ENCODE measurements around the gene CNTLN. TPM values are rescaled to one million over a fixed set of nuclear protein-coding genes. Genes with fewer than 3 reads are reported as not detected.
"Not testable (repeated sequence)": the region's sequence is repeated elsewhere in the genome, so short reads cannot be mapped to it uniquely, and the experiment has no call there.

The CNTLN gene
- total RNA-seq, 3 donors from 2014 or later = 13.6 to 19.7 (median 14.6) TPM

DNA sequence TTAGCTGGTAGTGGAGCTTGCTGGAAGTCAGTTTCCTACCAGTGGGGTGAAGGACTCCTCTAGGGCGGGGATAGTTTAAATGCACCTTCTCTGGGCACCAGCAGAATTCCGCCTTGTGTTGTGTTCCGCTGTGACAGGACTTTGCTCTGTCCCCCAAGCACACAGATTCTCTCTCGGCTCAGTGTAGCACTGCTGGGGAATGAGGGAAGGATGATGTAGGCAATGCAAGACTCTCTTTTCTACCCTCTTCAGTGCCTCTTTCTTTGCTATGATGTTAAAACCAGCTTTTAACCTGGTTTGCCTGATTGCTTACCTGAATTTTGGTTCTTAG is 288.8 kb downstream of the CNTLN start:
- Histone ChIP-seq H3K27me3 (no peaks in the 10 kb centered on the region), H3K4me3 (no peak overlapping the region), H3K36me3 (no peaks in the 10 kb centered on the region), H3K9me3 (no peaks in the 10 kb centered on the region), H3K4me1 (no peaks in the 10 kb centered on the region), H3K27ac (no peak overlapping the region)
- DNase-seq (ENCODE audit: low spot score in 2 of 2) = no peak
- intact Hi-C loops (cut with DNase I; ENCODE audit: low total_unique reads) = no loop called here
- TF ChIP-seq, protein P1, sequence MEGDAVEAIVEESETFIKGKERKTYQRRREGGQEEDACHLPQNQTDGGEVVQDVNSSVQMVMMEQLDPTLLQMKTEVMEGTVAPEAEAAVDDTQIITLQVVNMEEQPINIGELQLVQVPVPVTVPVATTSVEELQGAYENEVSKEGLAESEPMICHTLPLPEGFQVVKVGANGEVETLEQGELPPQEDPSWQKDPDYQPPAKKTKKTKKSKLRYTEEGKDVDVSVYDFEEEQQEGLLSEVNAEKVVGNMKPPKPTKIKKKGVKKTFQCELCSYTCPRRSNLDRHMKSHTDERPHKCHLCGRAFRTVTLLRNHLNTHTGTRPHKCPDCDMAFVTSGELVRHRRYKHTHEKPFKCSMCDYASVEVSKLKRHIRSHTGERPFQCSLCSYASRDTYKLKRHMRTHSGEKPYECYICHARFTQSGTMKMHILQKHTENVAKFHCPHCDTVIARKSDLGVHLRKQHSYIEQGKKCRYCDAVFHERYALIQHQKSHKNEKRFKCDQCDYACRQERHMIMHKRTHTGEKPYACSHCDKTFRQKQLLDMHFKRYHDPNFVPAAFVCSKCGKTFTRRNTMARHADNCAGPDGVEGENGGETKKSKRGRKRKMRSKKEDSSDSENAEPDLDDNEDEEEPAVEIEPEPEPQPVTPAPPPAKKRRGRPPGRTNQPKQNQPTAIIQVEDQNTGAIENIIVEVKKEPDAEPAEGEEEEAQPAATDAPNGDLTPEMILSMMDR (IDR thresholded peaks at IDR 0.05) = no peak
- TF ChIP-seq POLR2AphosphoS5 (IDR thresholded peaks at IDR 0.05) = no peak
- TF ChIP-seq POLR2A (IDR thresholded peaks at IDR 0.05) = no peak

DNA sequence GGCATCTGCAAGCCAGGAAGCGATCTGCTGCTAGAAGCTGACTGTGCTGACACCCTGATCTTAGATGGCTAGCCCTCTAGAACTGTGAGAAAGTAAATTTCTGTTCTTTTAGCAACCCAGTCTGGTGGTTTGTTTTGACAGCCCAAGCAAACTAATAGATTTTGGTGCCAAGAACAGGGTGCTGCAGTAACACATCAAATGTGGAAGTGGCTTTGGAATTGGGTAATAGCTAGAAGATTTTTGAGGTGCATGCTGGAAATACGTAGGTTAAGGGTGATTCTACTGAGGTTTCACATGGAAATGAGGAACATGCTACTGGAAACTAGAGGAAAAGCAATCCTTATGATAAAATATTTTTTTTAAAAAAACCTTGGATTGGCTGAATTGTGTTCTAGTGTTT is 290.5 kb downstream of the CNTLN start:
- intact Hi-C loops (cut with DNase I; ENCODE audit: low total_unique reads) = no loop called here
- no peak for DNase-seq (ENCODE audit: low spot score in 2 of 2)
- no peak overlapping the region for H3K4me3 ChIP-seq
- H3K9me3 ChIP-seq = no peaks in the 10 kb centered on the region
- H3K27me3 ChIP-seq = no peaks in the 10 kb centered on the region
- no peak for TF ChIP-seq POLR2A (IDR thresholded peaks at IDR 0.05)
- no peak for TF ChIP-seq POLR2AphosphoS5 (IDR thresholded peaks at IDR 0.05)
- TF ChIP-seq, protein P1 (IDR thresholded peaks at IDR 0.05) = no peak
- no peak overlapping the region for H3K27ac ChIP-seq
- no peaks in the 10 kb centered on the region for H3K36me3 ChIP-seq
- no peaks in the 10 kb centered on the region for H3K4me1 ChIP-seq

DNA sequence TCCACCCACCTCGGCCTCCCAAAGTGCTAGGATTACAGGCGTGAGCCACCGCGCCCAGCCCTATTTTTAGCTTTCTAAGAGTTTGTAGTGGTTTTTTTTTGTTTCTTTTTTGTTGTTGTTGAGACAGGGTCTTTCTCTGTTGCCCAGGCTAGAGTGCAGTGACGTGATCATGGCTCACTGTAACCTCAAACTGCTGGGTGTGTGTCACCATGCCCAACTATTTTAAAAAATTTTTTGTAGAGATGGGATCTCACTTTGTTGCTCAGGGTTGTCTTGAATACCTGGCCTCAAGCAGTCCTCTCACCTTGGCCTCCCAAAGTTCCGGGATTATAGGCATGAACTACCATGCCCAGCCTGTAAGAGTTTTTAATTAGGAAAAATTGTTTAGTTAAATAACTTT is 298.7 kb downstream of the CNTLN start:
- Histone ChIP-seq H3K36me3 (no peaks in the 10 kb centered on the region), H3K4me3 (no peak overlapping the region), H3K27me3 (no peaks in the 10 kb centered on the region), H3K27ac (no peak overlapping the region), H3K9me3 (peaks cover 6 to 13% of the 10 kb centered on the region in 2 donors), H3K4me1 (no peaks in the 10 kb centered on the region)
- no peak for DNase-seq (ENCODE audit: low spot score in 2 of 2)
- intact Hi-C loops (cut with DNase I; ENCODE audit: low total_unique reads) = no loop called here
- TF ChIP-seq POLR2A (IDR thresholded peaks at IDR 0.05) (no peak), POLR2AphosphoS5 (IDR thresholded peaks at IDR 0.05) (no peak)
- TF ChIP-seq, protein P1 (IDR thresholded peaks at IDR 0.05) = no peak

DNA sequence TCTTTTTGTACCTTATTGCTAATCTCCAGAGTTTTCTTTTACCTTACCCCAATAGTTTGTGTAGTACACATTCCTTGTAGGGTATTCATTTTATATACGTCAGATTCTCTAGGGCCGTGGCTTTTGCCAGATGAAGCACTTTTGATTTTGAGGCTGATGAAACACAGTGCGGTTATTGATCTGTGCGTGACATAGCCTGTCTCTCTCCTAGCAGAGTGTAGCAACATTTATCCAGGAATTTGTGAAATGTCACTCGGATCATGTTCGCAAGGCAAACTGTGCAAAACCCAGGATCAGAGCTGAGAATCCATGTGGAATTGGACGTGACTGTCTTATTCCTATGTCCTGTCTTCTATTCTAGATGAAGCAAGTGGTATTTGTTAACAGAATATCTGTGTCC is 302.0 kb downstream of the CNTLN start:
- Histone ChIP-seq H3K36me3 (no peaks in the 10 kb centered on the region), H3K27ac (no peak overlapping the region), H3K4me1 (no peaks in the 10 kb centered on the region), H3K4me3 (no peak overlapping the region), H3K27me3 (no peaks in the 10 kb centered on the region), H3K9me3 (peaks cover 6 to 16% of the 10 kb centered on the region in 2 donors)
- TF ChIP-seq POLR2AphosphoS5 (IDR thresholded peaks at IDR 0.05) (no peak), POLR2A (IDR thresholded peaks at IDR 0.05) (no peak)
- TF ChIP-seq, protein P1 (IDR thresholded peaks at IDR 0.05) = no peak
- intact Hi-C loops (cut with DNase I; ENCODE audit: low total_unique reads) = no loop called here
- no peak for DNase-seq (ENCODE audit: low spot score in 2 of 2)

DNA sequence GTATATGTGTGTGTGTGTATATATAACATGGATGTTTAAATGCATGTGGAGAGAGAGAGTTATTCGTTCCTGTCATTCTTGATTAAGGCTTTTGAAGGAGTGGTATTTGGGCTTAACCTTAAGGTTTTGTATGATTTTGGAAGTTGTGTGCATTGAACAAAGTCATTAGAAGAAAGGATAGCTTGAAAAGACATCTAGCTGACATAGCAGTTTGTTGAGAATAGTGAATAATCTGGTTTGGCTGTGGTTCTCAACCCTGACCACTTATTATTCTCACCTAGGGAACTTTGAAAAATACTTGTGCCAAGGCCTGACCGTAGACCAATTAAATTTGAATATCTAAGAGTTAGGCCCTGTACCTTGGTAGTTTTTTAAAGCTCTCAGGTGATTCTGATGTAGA is 303.0 kb downstream of the CNTLN start:
- H3K27ac ChIP-seq = no peak overlapping the region
- H3K4me1 ChIP-seq = no peaks in the 10 kb centered on the region
- TF ChIP-seq, protein P1 (IDR thresholded peaks at IDR 0.05) = no peak
- TF ChIP-seq POLR2AphosphoS5 (IDR thresholded peaks at IDR 0.05) (no peak), POLR2A (IDR thresholded peaks at IDR 0.05) (no peak)
- DNase-seq (ENCODE audit: low spot score in 2 of 2) = no peak
- H3K4me3 ChIP-seq = no peak overlapping the region
- H3K9me3 ChIP-seq = peaks cover 6 to 16% of the 10 kb centered on the region in 2 donors
- intact Hi-C loops (cut with DNase I; ENCODE audit: low total_unique reads) = no loop called here
- H3K27me3 ChIP-seq = no peaks in the 10 kb centered on the region
- no peaks in the 10 kb centered on the region for H3K36me3 ChIP-seq

DNA sequence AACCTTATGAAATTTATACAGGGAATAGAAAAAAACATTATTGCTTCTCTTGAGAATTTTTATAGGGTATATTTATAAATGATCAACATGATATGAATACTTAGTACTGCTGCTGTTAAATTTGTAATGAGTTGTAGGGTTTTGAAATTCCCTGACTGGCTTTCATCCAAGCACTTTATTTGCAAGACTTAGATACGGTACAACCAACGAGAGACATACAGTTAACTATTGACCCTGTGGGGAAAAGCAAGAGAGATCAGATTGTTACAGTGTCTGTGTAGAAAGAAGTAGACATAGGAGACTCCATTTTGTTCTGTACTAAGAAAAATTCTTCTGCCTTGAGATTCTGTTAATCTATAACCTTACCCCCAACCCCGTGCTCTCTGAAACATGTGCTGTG is 310.3 kb downstream of the CNTLN start:
- intact Hi-C loops (cut with DNase I; ENCODE audit: low total_unique reads) = not testable (repeated sequence)

More for the DNA sequence above, 310.3 kb downstream of the CNTLN start:
- not testable (repeated sequence) for H3K4me1 ChIP-seq; H3K27me3 ChIP-seq; DNase-seq (ENCODE audit: low spot score in 2 of 2); H3K36me3 ChIP-seq; H3K27ac ChIP-seq; H3K9me3 ChIP-seq; H3K4me3 ChIP-seq
